HG03521 (cell line): ENCODE data around the gene GAD1.

Experiments
- ATAC-seq: cut with Tn5 transposase; IDR thresholded peaks from one replicate; pipeline ENCODE4 v1.9.1; 2021; ENCODE audit warnings: mild to moderate bottlenecking, moderate library complexity; ENCODE audit not compliant: unreplicated experiment

Gene GAD1

GRCh38 chr2:170816504-170817092 lies at the start of gene GAD1:
Gene GAD1, plus strand, starts transcription at chr2:170816887. Its CDS starts 1,705 bp downstream, at chr2:170818592.
- ATAC-seq = peak; percentile 42

GRCh38 chr2:170770008-170770605 lies 46.6 kb upstream of the GAD1 start, which contains the start of gene ERICH2:
Gene ERICH2, plus strand, starts transcription at chr2:170770378. Its CDS starts 304 bp downstream, at chr2:170770682.
- peak; percentile 58 for ATAC-seq

- ATAC-seq = peak; percentile 79
Observed at GRCh38 chr2:170770606-170771420, 45.9 kb upstream of the GAD1 start.

- ATAC-seq = no peak
Observed at GRCh38 chr2:170771421-170771937, 45.2 kb upstream of the GAD1 start.

GRCh38 chr2:170772295-170772694 lies 44.4 kb upstream of the GAD1 start:
- ATAC-seq = no peak

- no peak for ATAC-seq
Observed at GRCh38 chr2:170774074-170774473, 42.6 kb upstream of the GAD1 start.

- no peak for ATAC-seq
Observed at GRCh38 chr2:170778900-170779299, 37.8 kb upstream of the GAD1 start.

- no peak for ATAC-seq
Observed at GRCh38 chr2:170779304-170779703, 37.4 kb upstream of the GAD1 start.

- no peak for ATAC-seq
Observed at GRCh38 chr2:170782673-170783072, 34.0 kb upstream of the GAD1 start.

- no peak for ATAC-seq
Observed at GRCh38 chr2:170783549-170783948, 33.1 kb upstream of the GAD1 start.

- ATAC-seq = no peak
Observed at GRCh38 chr2:170798996-170799395, 17.7 kb upstream of the GAD1 start.

GRCh38 chr2:170806548-170806947 lies 10.1 kb upstream of the GAD1 start:
- ATAC-seq = no peak

GRCh38 chr2:170812710-170813600 lies 3.7 kb upstream of the GAD1 start:
- ATAC-seq = no peak

- no peak for ATAC-seq
Observed at GRCh38 chr2:170813611-170814532, 2.8 kb upstream of the GAD1 start.

- ATAC-seq = no peak
Observed at GRCh38 chr2:170814533-170815230, 2.0 kb upstream of the GAD1 start.

- ATAC-seq = no peak
Observed at GRCh38 chr2:170815311-170815710, 1.4 kb upstream of the GAD1 start.

GRCh38 chr2:170815746-170816503 lies 762 bp upstream of the GAD1 start:
- peak; percentile 37 for ATAC-seq
